Peyer's patch (tissue), 4 donors: Measurements from ENCODE around the gene TIMM17A.

Experiments used
- POLR2A ChIP-seq, 2 donors: fragments of 450-650 bp; IDR thresholded peaks; one replicate each; pipeline ENCODE4 v1.5.1; 2017; ENCODE audit warnings: antibody characterized with exemption in 2 of 2, mild to moderate bottlenecking in 2 of 2, moderate library complexity in 2 of 2
- TF ChIP-seq, protein P1 (sequence below), 6 experiments: fragments of 450-650 bp in 4 of 6; fragments of 200-600 bp in 2 of 6; sonication (generic) in 1 of 6; IDR thresholded peaks; one replicate each; pipeline ENCODE4 v1.5.1; 2017 to 2019; ENCODE audit warnings: antibody characterized with exemption in 6 of 6, mild to moderate bottlenecking in 3 of 6, moderate library complexity in 1 of 6

DNA sequence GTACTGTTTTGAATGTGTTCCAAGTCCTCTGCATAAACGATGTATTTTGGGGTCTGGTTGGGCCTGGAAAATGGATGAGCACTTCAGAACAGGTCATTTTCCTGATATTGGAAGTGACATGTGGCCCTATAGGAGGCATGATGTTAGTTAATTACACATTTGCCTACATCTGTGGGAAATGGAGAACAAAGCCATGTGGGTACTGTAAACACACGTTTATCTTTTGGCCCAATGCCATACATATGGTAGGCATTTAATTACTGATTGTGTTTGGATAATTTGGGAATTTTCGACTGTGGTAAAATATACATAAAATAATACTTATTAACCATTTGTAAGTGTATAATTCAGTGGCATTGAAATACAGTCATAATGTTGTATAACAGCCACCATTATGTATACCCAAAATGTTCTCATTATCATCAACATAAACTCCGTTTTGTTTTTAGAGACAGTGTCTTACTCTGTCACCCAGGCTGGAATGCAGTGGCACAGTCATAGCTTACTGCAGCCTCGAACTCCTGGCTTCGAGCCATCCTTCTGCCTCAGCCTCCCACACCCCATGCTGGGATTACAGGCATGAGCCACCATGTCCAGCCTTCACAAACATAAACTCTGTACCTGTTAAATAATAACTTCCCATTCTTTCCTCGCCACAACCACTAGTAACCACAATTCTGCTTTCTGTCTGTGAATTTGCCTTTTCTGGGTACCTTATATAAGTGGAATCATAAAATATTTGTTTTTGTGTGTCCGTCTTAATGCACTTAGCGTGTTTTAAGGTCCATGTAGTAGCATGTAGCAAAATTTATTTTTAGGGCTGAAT is 15.2 kb downstream of the TIMM17A start:
- TF ChIP-seq POLR2A (IDR thresholded peaks at IDR 0.05): no peak
- TF ChIP-seq, protein P1, sequence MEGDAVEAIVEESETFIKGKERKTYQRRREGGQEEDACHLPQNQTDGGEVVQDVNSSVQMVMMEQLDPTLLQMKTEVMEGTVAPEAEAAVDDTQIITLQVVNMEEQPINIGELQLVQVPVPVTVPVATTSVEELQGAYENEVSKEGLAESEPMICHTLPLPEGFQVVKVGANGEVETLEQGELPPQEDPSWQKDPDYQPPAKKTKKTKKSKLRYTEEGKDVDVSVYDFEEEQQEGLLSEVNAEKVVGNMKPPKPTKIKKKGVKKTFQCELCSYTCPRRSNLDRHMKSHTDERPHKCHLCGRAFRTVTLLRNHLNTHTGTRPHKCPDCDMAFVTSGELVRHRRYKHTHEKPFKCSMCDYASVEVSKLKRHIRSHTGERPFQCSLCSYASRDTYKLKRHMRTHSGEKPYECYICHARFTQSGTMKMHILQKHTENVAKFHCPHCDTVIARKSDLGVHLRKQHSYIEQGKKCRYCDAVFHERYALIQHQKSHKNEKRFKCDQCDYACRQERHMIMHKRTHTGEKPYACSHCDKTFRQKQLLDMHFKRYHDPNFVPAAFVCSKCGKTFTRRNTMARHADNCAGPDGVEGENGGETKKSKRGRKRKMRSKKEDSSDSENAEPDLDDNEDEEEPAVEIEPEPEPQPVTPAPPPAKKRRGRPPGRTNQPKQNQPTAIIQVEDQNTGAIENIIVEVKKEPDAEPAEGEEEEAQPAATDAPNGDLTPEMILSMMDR (IDR thresholded peaks at IDR 0.05): no peak
